Esophagus (tissue), 2 donors: ENCODE measurements around the gene BLNK. TPM values are rescaled to one million over a fixed set of nuclear protein-coding genes. Genes with fewer than 3 reads are reported as not detected.

Experiments used
- H3K27ac ChIP-seq, 2 donors: one replicate each; pipeline ENCODE4 v1.5.1; 2013; ENCODE audit warnings: low read depth in 2 of 2, mild to moderate bottlenecking in 2 of 2, inconsistent platforms in 1 of 2, low read length in 1 of 2, moderate library complexity in 1 of 2
- H3K27me3 ChIP-seq, 2 donors: one replicate each; pipeline ENCODE4 v1.6.1; 2013; ENCODE audit warnings: low read length in 2 of 2, control low read depth in 1 of 2, mild to moderate bottlenecking in 1 of 2; ENCODE audit not compliant: insufficient read depth in 2 of 2, control insufficient read depth in 1 of 2
- H3K36me3 ChIP-seq, 2 donors: one replicate each; pipeline ENCODE4 v1.6.1; 2013; ENCODE audit warnings: low read length in 1 of 2; ENCODE audit not compliant: control insufficient read depth in 2 of 2, insufficient read depth in 2 of 2
- H3K4me1 ChIP-seq, 2 donors: one replicate each; pipeline ENCODE4 v1.6.1; 2013; ENCODE audit warnings: low read length in 1 of 2; ENCODE audit not compliant: control insufficient read depth in 2 of 2, insufficient read depth in 2 of 2
- H3K4me3 ChIP-seq, 2 donors: one replicate each; pipeline ENCODE4 v1.5.1; 2013; ENCODE audit warnings: low read length in 2 of 2, mild to moderate bottlenecking in 2 of 2, low read depth in 1 of 2, moderate library complexity in 1 of 2
- H3K9me3 ChIP-seq, 2 donors: one replicate each; pipeline ENCODE4 v1.6.1; 2013; ENCODE audit warnings: mild to moderate bottlenecking in 2 of 2, low read depth in 1 of 2, low read length in 1 of 2, moderate library complexity in 1 of 2; ENCODE audit not compliant: control insufficient read depth in 2 of 2, insufficient read depth in 1 of 2
- WGBS, 2 donors: extraction: QIAGEN DNeasy Blood & Tissue Kit; methylation state at CpG; one replicate each; pipeline ENCODE4 v1.1.7; 2013; 5-methylcytosine and 5-hydroxymethylcytosine counted together
- polyA plus RNA-seq, 2 donors: library from polyadenylated mRNA; stranded (reverse); fragments of 200-250 nt; gene quantifications; one replicate each; pipeline ENCODE4 v1.2.3, GENCODE V29; 2013
- donor health status: healthy with polysubstance abuse.
- donor health status: Bipolar disorder and iron deficiency.

The BLNK gene
- polyA plus RNA-seq, 2 donors: 46.8 to 51.1 TPM

GRCh38 chr10:96266118-96266770 lies 5.1 kb downstream of the BLNK start:
- peak overlapping the region in 1 of 2 donors; percentile 45 for H3K27ac ChIP-seq
- peaks cover 0 to 8% of the 10 kb centered on the region in 2 donors for H3K4me1 ChIP-seq
- H3K4me3 ChIP-seq: no peak overlapping the region
- no peaks in the 10 kb centered on the region for H3K27me3 ChIP-seq
- peaks cover 0 to 2% of the 10 kb centered on the region in 2 donors for H3K9me3 ChIP-seq
- 58 to 67% methylated on average over 6 of the region's 6 CpGs for WGBS, 2 donors
- H3K36me3 ChIP-seq: peaks cover 0 to 4% of the 10 kb centered on the region in 2 donors

DNA sequence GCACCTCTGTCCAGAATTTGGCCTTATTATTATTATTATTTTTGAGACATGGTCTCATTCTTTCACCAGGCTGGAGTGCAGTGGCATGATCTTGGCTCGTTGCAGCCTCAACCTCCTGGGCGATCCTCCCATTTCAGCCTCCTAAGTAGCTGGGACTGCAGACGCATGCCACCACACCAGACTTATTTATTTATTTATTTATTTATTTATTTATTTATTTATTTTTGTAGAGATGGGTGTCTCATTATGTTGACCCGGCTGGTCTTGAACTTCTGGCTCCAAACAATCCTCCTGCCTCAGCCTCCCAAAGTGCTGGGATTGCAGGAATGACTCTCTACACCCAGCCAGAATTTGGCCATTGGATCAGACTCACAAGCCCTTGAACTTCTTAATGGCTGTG lies 6.4 kb downstream of the BLNK start:
- Histone ChIP-seq H3K4me1 (peaks cover 0 to 8% of the 10 kb centered on the region in 2 donors), H3K27me3 (no peaks in the 10 kb centered on the region), H3K9me3 (peaks cover 0 to 2% of the 10 kb centered on the region in 2 donors), H3K36me3 (peaks cover 0 to 4% of the 10 kb centered on the region in 2 donors), H3K27ac (no peak overlapping the region), H3K4me3 (no peak overlapping the region)
- 89 to 95% methylated on average over 4 of the region's 4 CpGs for WGBS, 2 donors

- no peak overlapping the region for H3K4me3 ChIP-seq
- WGBS, 2 donors: 83% methylated on average over 4 of the region's 4 CpGs
- H3K27ac ChIP-seq: no peak overlapping the region
- peaks cover 0 to 2% of the 10 kb centered on the region in 2 donors for H3K9me3 ChIP-seq
- H3K27me3 ChIP-seq: no peaks in the 10 kb centered on the region
- H3K4me1 ChIP-seq: peaks cover 0 to 6% of the 10 kb centered on the region in 2 donors
- H3K36me3 ChIP-seq: peaks cover 0 to 4% of the 10 kb centered on the region in 2 donors
Observed at GRCh38 chr10:96263669-96264068, 7.7 kb downstream of the BLNK start.

DNA sequence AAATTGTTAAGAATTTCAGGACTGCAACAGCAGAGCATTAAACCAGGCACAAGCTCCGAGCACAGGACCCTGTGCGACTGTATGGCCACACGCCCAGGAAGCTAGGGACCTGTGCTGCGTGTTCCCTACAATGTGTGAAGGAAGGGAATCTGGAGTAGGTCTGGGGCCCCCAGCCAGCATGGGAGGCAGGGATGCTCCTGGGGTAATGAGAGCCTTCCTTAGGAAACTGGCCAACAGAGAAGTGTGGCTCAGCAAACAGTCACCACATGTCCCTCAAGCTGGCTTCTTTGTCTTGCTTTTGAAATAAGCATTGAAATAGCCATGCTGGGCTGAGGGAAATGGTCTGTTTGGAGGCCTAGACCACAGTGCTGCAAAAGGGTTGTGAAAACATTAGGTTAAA lies 8.2 kb downstream of the BLNK start:
- no peaks in the 10 kb centered on the region for H3K27me3 ChIP-seq
- H3K4me3 ChIP-seq: no peak overlapping the region
- WGBS, 2 donors: 91 to 93% methylated on average over 4 of the region's 4 CpGs
- no peak overlapping the region for H3K27ac ChIP-seq
- H3K36me3 ChIP-seq: peaks cover 0 to 4% of the 10 kb centered on the region in 2 donors
- peaks cover 0 to 6% of the 10 kb centered on the region in 2 donors for H3K4me1 ChIP-seq
- H3K9me3 ChIP-seq: peaks cover 0 to 2% of the 10 kb centered on the region in 2 donors

- WGBS, 2 donors: 68 to 70% methylated on average over 3 of the region's 3 CpGs
- no peak overlapping the region for H3K27ac ChIP-seq
Observed at GRCh38 chr10:96261930-96262329, 9.4 kb downstream of the BLNK start.

DNA sequence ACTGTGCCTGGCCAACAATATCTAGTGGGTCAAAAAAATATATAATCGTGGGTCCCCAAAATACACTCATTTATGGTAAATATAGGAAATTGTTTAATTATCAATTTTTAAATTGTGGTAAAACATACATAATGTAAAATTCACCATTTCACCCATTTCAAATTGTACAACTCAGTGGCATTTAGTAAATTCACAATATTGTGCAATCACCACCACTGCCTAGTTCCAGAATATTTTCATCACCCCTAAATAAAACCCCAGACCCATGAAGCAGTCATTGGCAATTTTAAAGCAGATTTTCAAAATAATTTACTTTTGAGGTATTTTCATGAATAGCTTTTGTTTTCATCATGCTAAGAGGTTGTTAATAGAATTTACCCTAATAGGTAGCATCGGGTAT lies 10.2 kb downstream of the BLNK start:
- Histone ChIP-seq H3K4me1 (no peaks in the 10 kb centered on the region), H3K9me3 (peaks cover 0 to 2% of the 10 kb centered on the region in 2 donors), H3K27ac (no peak overlapping the region), H3K36me3 (no peaks in the 10 kb centered on the region), H3K4me3 (no peak overlapping the region), H3K27me3 (no peaks in the 10 kb centered on the region)
- WGBS, 2 donors: 85 to 89% methylated on average over 2 of the region's 2 CpGs

More at GRCh38 chr10:96261930-96262329, 9.4 kb downstream of the BLNK start:
- peaks cover 0 to 2% of the 10 kb centered on the region in 2 donors for H3K9me3 ChIP-seq
- peaks cover 0 to 4% of the 10 kb centered on the region in 2 donors for H3K36me3 ChIP-seq
- H3K27me3 ChIP-seq: no peaks in the 10 kb centered on the region
- no peak overlapping the region for H3K4me3 ChIP-seq
- peaks cover 0 to 6% of the 10 kb centered on the region in 2 donors for H3K4me1 ChIP-seq

DNA sequence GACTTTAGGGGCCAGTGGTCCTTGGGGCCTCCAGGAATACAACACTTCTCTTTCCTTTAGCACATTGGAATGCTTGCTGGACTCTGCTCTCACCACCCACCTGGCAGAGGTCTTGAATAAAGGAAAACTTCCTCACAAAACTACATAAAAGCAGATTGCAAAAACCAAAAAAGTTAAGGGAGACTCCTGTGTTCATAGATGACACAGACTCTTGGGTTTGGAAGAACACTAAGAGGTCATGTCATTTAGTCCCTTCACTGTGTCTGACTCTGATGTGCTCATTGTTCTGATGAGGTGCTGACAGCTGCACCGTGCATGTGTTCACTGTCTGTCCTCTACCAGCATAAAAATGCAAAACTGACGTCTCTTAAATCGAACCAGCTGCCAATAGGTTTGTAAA lies 11.4 kb downstream of the BLNK start:
- no peak overlapping the region for H3K4me3 ChIP-seq
- no peaks in the 10 kb centered on the region for H3K27me3 ChIP-seq
- 65 to 69% methylated on average over 3 of the region's 3 CpGs for WGBS, 2 donors
- H3K27ac ChIP-seq: no peak overlapping the region
- peaks cover 0 to 2% of the 10 kb centered on the region in 2 donors for H3K9me3 ChIP-seq
- peaks cover 0 to under 1% of the 10 kb centered on the region in 2 donors for H3K36me3 ChIP-seq
- H3K4me1 ChIP-seq: no peaks in the 10 kb centered on the region

DNA sequence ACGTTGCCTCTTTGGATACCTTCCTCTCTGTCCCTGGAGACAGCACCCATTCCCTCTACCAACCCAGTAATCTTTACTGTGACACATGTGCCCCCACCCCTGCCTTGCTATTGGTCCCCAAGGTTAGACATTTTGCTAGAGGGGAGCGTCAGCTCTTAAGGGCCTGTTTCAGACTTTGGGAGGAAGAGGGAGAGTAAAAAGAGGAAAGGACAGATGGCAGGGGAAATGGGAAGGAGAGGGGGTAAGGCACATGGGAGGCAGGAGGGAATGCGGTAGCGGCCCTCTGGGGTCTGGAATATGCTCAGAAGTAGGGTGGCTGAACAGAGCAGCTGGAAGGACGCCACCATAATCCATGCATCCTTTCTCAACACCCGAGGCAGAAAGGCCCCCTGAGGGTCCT lies 12.2 kb downstream of the BLNK start:
- Histone ChIP-seq H3K27ac (no peak overlapping the region), H3K9me3 (peaks cover 0 to 2% of the 10 kb centered on the region in 2 donors), H3K4me3 (no peak overlapping the region), H3K4me1 (no peaks in the 10 kb centered on the region), H3K36me3 (peaks cover 0 to 3% of the 10 kb centered on the region in 2 donors), H3K27me3 (no peaks in the 10 kb centered on the region)
- WGBS, 2 donors: 55 to 69% methylated on average over 6 of the region's 6 CpGs

GRCh38 chr10:96257944-96258343 lies 13.4 kb downstream of the BLNK start:
- H3K27me3 ChIP-seq: no peaks in the 10 kb centered on the region
- WGBS, 2 donors: 46 to 53% methylated on average over 4 of the region's 4 CpGs
- peaks cover 0 to 3% of the 10 kb centered on the region in 2 donors for H3K36me3 ChIP-seq
- peaks cover 0 to 2% of the 10 kb centered on the region in 2 donors for H3K9me3 ChIP-seq
- H3K27ac ChIP-seq: no peak overlapping the region
- no peaks in the 10 kb centered on the region for H3K4me1 ChIP-seq
- no peak overlapping the region for H3K4me3 ChIP-seq
